NCI-H2081 (cell line): ENCODE measurements around the gene ROM1.
A peak's percentile ranks its signal among the peaks of the same experiment; 100 is the strongest.

ENCODE experiments used
- DNase-seq, 2 experiments: peaks; one replicate each; lab custom pipeline; 2025; lab: John Stamatoyannopoulos, UW

ROM1 gene

DNA sequence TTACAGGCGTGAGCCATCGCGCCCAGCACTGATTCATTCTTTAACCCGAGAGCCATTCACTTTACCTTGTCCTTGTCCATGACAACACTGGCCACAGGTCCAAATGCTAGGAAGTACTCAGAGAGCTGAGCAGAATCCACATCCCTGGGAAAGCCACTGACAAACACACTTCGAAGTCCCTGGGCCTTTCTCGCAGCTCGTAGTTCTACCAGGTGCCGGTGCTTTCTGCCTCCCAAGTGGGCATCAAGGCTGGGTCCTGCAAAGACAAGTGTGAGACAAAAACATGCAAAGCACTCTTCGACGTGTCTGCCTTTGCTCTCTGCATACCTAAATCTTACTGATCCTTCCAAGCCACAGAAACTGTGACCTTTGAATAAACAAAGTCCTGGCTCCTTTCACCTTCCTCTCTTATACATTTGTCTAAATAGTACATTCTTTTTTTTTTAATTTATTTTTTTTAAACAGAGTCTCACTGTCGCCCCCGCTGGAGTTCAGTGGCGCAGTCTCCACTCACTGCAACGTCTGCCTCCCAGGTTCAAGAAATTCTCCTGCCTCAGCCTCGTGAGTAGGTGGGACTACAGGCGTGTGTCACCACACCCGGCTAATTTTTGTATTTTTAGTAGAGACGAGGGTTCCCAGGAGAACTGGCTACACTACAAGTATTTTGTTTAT is 24.0 kb upstream of the ROM1 start:
- DNase-seq, result no peak

DNA sequence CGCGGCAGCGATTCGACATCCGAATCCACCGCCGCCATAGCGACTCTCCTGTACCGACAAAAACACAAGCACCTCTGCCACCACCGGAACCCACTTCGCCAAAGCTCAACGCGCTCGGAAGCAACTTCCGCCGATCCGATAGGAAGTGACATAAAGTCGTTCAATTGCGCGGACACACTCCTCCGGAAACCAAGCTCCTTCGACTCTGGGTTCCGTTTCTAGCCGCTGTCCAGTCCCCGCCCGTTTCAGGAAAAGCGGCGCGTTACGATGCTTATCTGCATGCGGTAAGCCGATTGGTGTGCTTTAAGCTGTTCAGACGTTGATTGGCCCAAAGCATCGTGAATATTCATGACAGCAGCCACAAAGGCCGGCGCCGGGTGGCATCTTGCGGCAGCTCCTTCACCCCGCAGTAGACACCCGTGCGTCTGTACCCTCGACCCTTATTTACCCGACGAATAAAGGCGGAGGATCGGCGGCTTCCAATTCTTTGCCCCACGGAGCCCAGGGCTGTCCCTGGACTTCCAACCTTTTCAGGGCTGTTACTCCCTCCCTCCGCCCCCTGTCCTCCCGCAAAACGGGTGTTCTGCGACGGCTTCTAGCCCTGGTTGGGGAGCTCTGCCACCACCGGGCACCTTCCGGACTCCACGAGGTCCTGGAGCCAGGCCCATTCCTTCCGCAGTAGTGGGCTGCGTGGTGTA is 21.5 kb upstream of the ROM1 start, which contains the start of gene TUT1:
TUT1 (minus strand) TSS at position 76 of the 698 bp plus-strand sequence; CDS start at position 38, 38 bp downstream.
- DNase-seq, result peak; percentile 98 to 100

DNA sequence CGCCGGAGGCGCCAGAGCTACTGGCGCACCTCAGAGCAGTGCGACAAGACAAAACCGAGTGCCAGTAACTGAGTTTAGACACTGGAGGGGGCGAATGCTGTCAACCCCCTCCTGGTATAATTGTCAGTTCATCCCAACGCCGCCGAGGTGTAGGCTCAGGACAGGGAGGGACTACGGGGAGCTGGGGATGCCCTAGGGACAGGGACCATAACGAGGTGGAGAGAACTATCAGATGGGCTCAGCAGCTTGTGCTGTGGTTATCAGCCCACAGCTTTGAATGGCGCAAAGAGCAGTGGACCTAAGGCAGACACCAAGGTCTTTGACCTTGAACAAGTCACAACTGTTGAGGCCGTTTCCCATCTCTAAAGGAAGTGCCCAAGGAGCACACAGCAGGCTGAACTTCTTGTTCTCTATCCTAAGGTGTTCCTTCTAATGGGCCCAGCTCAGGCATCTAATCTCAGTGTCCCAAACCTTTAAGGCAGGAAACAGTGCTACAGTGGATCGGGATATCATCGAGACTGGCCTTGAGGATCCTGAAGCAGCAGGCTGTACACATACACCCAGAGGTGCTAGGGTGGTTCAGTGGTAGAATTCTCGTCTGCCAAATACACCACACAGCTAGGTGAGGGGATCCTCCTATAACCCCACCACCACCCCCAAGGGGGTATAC is 20.8 kb upstream of the ROM1 start:
- DNase-seq, result no peak

DNA sequence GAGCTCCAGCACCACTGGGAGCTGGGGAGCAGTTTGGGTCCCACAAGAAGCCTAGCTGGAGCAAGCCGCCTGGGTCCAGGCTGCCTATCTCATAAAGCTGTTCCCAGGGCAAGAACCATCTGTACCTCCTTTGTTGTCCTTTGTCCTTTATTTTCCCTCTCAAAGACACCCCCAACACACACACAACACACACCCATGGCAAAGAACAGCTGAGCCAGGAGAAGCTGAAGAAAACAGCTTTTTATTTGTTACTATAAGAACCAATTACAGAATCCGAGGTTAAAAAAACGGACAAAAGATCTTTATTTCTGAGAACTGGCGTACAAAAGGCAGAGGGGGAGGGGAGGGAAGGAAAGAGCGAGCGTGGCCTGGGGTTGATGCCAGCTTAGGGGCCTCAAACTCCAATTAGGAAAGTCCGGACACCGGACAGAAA is 20.1 kb upstream of the ROM1 start:
- DNase-seq, result no peak

DNA sequence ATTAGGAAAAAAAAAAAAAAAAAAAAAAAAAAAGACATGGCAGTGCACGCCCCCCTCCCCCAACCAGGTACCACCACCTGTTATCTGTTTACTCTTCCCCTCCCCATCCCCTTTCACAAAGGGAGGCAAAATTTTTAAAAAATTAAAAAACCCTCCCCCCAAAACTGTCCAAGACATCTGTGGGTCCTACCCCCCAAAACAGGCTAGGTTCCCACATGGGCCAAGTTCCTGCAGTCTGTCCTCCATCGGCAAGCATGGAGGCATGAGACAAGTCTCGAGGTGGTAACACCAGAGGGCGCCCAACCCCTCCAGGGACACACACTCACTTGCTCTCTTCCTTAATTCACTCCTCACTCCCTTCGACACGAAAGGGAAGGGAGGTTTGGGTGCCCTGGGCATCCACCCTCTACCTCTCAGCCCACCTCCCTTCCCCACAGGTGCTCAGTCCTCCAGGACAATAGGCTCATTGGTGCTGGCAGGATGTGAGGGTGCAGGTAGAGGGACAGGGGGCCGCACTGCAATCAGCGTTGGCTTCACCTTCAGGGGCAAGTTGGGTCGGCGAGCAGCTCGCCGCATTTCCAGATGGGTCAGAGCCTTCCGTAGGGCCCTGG is 19.5 kb upstream of the ROM1 start:
- peak; percentile 29 to 45 for DNase-seq

DNA sequence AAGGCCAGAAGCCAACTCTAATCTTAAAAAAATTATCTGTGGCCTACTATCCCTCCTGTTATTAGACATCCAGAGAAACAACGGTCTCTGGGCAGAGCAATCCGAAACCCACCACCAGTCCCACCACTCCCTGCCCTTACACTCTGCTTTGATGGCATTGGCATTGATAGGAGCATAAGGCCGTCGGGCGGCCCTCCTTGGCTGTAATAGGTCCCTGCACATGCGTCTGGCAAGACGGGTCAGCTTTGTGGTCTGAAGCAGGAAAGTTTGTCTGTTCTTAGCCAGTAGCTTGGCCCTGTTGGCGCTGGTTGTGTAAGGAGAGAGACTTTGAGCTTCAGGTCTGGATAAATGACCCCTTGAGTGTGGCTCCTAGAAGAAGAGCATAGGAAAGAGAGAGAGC is 17.9 kb upstream of the ROM1 start:
- no peak for DNase-seq

DNA sequence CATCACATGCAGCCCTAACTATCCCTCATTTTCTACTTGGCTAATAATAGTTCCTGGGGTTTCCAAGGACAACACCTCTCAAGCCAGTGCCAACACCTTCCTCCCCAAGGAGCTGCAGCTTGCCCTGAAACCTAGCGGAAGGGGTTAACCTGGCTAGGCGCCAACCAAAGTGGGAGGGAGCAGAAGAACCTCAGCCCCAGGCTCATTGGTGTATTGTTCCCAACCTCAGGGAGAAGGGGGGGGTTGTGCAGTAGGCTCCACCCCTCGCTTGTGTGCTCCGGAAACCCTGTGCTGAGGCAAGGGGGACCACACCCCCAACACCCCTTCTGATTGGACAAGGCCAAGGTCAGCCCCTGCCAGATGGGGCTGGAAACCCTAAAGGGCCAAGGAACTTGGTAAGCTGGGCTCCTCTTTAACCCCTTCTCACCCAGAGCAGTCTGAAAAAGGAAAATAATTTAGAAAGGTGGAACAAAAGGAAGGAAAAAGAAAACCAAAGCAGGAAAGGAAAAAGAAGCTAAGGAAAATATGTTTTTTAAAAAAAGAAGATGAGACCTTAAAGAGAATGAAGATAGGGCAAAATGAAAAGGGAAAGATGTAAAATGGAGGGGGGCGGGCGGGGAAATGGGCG is 13.9 kb upstream of the ROM1 start:
- DNase-seq, result peak; percentile 84 to 91

DNA sequence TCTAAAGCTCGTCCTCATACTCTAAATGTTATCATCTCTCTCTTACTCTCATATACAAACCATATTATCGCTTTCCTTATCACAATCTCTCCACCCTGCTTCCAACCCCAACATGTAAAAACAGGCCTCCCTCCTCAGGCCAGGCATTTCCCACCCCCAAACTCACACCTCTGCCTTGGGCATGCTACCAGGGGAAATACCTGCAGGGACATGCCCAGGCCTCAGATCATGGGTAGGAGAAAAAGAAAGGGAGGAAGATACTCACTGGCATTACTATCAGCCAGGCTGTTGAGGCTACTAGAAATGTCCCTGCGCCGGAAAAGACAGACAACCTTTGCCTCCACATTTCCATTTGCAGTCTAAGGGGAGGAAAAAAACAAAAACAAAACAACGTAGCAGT is 13.2 kb upstream of the ROM1 start:
- DNase-seq, result no peak

DNA sequence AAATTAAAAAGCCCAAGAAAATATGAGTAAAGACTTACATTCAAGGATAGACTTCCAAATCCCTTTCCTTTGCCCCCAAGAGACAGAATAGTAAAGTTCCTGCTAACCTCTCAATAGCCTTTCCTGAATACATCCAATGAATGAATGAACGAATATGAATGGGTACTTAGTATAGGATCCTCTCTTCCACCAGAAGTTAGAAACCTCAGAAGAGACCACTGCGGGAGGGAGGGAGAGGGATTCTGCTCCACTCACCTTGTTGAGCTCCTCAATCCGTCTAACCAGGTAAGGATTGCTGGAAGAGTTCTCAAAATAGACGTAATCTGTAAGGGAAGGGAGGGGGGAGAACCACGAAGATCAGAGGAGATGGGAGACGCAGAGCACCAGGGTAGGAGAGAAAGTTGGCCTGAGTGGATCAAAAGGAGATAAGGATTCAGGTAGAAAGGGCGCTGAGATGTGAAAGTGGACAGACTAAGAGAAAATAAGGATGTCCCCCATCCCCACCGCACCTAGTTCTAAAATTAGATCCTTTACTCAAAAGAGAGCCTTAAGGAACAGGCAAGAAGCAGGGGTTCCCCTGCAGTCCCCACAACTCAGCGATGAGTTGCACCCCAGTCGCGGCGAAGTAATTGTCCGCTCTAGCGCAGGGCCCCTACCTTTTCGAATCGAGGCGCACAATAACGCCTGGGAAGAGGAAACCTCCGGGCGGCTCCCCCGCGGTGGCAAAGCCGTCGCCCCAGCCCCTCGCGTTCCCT is 12.5 kb upstream of the ROM1 start:
- no peak for DNase-seq

DNA sequence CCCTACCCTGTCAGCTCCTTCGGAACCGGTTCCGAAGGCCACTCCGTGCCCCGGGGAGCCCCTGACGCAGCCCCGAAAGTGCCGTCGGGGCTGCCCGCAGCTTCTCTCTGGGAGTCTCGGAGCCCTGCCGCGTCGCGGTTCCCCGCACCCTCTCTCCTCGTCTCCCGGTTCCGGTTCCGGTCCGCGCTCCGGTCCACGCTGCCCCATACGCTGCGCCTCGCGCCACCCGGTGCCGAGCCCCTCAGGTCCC is 12.0 kb upstream of the ROM1 start:
- DNase-seq, result no peak

DNA sequence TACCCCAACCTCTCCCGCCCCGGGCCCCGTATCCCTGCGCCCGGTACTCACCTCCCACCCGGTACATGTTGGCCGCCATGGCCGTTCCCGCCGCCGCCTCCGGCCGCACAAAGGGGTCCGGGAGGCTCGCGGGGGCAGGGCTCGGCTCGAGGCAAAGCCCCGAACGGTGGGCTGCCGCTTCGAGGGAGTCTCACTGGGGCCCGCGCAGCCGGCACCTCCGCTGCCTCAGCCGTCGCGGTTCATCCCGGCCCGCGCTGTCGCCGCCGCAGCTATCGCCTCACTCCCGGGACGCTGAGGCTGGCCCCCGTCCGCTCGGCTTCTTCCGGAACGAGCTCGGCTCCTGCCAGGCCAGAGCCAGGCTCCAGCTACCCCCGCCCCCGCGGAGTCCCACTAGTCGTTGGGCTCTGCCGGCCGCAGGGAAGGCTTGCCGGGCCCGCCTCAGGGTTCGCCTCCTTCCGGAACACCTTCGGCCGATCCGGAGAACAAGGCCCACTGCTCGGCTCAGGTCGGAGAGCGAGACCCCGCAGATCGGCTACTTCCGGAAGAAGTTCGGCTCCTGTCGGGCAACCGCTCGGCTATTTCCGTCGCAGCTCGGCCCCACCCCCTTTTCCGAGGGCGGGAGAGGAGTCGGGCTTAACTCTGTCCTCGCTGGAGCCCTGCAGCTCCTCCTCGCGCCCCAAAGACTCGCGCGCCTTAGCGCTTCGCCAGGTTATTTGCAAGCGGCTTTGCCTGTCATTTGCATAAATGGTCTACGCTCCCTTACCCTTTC is 11.5 kb upstream of the ROM1 start, which contains the start of gene MTA2:
MTA2 (minus strand) TSS at position 494 of the 769 bp plus-strand sequence; CDS start at position 79, 415 bp downstream.
- DNase-seq, result peak; percentile 97 to 99

DNA sequence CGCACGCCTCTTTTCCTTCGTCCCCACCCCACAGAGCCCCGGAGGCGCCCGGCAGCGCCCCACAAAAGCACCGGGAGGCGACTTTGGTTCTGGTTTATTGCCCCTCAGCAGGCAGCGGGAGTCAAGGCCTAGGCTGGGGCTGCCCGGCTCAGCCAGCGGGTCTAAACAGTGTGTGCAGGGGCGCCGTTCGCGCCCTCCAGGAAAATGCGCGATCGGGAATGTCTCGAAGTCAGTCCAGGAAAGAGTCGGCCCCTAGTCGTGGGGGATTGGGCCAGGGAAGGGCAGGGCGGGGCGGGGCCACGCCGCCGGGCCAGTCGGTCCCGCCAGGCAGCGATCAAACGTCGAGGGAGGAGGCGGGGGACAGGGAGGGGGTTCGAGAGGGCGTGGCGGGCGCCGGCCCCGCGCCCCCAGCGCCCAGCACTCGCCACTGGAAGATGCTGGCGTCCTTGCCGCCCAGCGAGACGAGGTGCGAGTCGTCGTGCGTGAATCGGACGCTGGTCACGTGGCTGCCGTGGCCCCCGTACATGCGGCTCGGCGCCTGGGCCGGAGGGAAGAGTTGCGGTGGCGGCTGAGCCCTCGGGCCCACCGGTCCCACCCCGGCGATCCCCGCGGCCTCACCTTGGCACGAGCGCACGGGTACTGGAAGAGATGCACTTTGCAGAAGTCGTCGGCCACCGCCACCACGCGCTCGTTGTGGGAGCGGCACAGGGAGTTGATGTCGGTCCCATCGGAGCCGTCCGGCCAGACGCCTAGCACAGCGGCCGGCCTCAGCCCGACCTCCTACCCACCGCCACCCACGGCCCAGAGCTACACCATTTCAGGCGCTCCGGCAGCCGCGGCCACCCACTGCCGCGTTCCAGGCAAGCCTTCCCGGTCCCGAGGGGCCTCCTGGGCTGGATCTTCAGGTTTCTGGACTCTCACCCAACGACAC is 10.7 kb upstream of the ROM1 start:
- DNase-seq, result peak; percentile 56 to 71

DNA sequence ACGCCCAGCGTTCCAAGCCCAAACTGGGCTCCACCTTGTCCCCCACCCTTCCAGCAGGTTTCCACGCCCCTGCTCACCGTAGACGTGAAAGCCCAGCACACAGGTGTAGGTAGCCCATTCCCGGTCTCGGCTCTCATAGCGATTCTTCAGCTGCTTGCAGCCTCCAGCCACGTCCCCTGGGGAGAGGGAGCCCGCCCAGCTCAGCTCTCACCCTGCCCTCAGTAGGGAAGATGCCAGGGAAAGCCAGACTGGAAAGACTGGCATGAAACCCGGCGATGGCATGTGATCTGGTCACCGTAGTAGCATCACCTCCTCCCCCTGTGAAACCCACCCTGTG is 10.0 kb upstream of the ROM1 start:
- no peak for DNase-seq

DNA sequence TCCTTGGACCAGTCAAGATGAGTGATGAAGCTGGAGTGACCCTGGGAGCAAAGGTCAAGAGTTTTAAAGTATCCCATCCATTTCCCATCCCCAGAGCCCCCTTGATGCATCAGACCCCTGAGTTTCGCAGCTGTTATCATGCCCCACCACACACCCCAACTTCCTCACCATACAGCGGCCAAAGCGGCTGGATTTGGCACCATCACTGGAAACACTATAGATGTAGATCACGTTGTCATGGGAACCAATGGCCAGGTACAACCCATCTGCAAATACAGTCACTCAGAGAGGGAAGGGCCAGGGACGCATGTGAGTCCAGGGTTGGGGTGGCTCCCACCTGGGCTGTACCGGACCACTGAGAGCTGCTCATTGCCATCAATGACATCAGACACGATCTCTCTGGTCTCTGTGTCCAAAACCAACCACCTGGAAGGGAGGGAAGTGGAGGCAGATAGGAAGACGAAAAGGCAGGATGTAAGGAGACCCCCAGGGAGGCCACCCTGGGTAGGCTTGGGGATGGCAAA is 9.2 kb upstream of the ROM1 start:
- DNase-seq, result peak; percentile 6 to 19

DNA sequence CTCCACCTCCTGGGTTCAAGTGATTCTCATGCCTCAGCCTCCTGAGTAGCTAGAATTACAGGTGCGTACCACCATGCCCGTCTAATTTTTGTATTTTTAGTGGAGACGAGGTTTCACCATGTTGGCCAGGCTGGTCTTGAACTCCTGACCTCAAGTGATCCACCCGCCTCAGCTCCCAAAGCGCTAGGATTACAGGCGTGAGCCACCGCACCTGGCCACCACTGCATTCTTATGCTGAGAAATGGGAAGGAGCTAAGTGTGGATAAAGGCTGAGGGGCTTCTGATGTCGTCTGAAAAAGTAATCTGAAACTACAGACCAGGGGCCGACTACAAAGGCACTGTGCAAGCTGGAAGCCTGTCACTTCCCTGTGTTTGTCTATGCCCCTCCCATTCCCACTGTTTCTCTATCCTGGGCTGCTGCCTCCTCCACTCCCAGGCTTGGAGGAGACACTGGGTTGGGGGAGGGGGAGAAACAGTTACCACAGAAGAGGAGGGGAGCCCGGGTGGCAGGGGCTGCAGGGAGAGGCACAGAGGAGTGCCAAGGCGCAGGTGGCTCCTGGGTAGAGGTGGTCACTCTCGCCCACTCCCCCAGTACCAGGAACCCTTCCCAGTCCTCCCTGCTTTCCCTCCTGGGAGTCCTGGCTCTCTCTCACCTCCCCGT is 8.5 kb upstream of the ROM1 start:
- DNase-seq, result no peak

DNA sequence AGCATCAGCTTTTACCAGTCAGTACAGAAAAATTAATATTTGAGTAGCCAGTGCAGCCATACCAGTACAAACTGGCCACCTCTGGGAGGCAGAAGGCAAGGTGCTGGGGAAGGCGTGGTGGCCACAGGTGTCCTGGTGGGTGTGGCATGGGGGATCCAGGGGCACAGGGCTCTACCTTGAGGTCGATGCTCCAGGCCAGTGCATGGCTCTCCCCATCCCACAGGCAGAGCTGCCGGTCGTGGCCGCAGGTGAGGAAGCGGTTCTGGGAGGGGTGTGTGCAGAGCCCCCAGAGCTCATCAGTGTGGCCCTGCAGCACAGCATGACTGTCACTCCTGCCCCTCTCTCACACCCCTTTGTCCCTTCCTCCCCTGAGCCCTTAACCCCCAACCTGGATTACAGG is 7.6 kb upstream of the ROM1 start:
- DNase-seq, result no peak

DNA sequence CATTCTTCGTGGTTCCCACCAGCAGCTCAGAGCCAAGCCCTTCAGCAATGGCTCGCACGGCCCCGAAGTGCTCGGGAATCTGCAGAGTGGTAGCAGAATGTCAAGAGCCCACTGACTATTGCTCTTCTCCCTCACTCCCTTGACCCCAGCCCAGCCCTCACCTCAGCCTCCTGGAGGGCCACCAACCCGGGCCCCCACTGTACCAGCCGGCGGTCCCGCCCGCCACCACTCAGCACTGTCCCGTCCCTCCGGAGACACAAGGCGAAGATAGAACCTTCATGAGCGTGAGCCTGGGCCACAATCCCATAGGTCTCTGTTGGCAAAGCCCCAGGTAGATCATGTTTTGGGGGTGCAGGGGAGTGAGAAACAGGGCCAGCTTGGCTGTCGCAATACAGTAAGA is 7.2 kb upstream of the ROM1 start:
- DNase-seq, result no peak

DNA sequence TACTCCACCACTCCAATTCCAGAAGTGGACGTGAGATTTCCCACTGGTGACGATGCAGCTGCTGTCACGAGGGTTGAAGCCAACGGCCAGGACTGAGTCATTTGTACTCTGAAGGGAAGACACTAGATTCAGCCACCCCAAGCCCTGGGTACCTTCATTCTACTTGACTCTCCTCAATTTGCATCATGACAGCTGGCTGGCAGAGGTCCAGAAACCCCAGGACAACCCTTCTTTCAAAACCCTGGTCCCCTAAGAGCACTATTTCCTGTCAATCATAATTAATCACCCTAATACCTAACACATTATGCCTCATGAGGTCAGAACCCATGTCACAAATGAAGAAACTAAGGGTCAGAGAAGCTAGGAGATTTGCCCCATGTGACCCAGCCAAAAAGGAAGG is 5.3 kb upstream of the ROM1 start:
- no peak for DNase-seq

DNA sequence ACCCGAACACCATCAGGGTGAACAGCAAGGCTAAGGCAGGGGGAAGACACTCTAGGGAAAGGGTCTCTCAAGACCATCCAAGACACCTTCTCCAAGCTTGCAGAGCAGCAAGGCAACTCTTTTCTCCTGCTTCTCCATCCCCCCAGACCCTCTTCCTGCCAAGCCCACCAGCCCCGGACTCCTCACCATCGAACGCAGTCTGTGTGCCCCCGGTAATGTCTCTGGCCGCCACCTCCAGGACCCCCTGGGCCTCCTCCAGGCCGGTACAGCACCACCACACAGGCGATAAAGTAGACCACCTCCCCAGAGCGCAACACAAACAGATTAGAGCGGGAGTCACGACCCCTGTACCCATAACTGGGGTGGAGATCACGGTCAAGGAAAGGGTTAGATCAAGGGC is 4.3 kb upstream of the ROM1 start:
- DNase-seq, result no peak
